Suprapubic skin (tissue), 4 donors: ENCODE measurements around the gene SEMA6C. TPM values are rescaled to one million over a fixed set of nuclear protein-coding genes. Genes with fewer than 3 reads are reported as not detected.

Experiments used
- DNase-seq, 2 donors: peaks; one replicate each; pipeline ENCODE4 v3.0.0-alpha.2; 2019; ENCODE audit warnings: low spot score in 2 of 2
- H3K27ac ChIP-seq: fragments of 200-600 bp; sonication (generic); one replicate; pipeline ENCODE4 v1.5.1; 2019
- H3K27me3 ChIP-seq: fragments of 200-600 bp; sonication (generic); one replicate; pipeline ENCODE4 v1.5.1; 2019
- H3K36me3 ChIP-seq: fragments of 200-600 bp; sonication (generic); one replicate; pipeline ENCODE4 v1.5.1; 2019
- H3K4me1 ChIP-seq: fragments of 200-600 bp; sonication (generic); one replicate; pipeline ENCODE4 v1.5.1; 2019
- H3K4me3 ChIP-seq: fragments of 200-600 bp; sonication (generic); one replicate; pipeline ENCODE4 v1.5.1; 2019; ENCODE audit warnings: mild to moderate bottlenecking
- H3K9me3 ChIP-seq: fragments of 200-600 bp; sonication (generic); one replicate; pipeline ENCODE4 v1.5.1; 2019
- CTCF ChIP-seq, 2 donors: fragments of 200-600 bp in 1 of 2; fragments of 450-650 bp in 1 of 2; sonication (generic) in 1 of 2; IDR thresholded peaks; one replicate each; pipeline ENCODE4 v1.5.1; 2016 to 2019; ENCODE audit warnings: antibody characterized with exemption in 2 of 2, mild to moderate bottlenecking in 1 of 2, moderate library complexity in 1 of 2
- EP300 ChIP-seq: sonication (generic); formaldehyde crosslinking; IDR thresholded peaks from one replicate; pipeline ENCODE4 v1.6.1; 2017; ENCODE audit warnings: antibody characterized with exemption
- POLR2A ChIP-seq, 2 donors: fragments of 450-650 bp; IDR thresholded peaks; one replicate each; pipeline ENCODE4 v1.6.1; 2017; ENCODE audit warnings: antibody characterized with exemption in 2 of 2, mild to moderate bottlenecking in 2 of 2, moderate library complexity in 2 of 2
- POLR2AphosphoS5 ChIP-seq, 3 donors: sonication (generic); formaldehyde crosslinking; IDR thresholded peaks; one replicate each; pipeline ENCODE4 v1.6.1; 2017; ENCODE audit warnings: antibody characterized with exemption in 3 of 3
- WGBS: methylation state at CpG from one replicate; pipeline ENCODE4 v1.1.5; 2018; 5-methylcytosine and 5-hydroxymethylcytosine counted together
- total RNA-seq, 4 donors: library from RNA; depleted of rRNA; stranded (reverse); fragments of >200 nt; gene quantifications; one replicate each; pipeline ENCODE4 v1.1.0, GENCODE V29; 2016

The SEMA6C gene
- total RNA-seq, 4 donors from 2014 or later: 5.5 to 19.0 (median 14.9) TPM

GRCh38 chr1:151146072-151146411, 389 bp downstream of the SEMA6C start:
- no peak for DNase-seq
- Histone ChIP-seq H3K27me3 (no peaks in the 10 kb centered on the region), H3K36me3 (peaks cover 5% of the 10 kb centered on the region), H3K27ac (peak overlapping the region; percentile 79), H3K9me3 (no peaks in the 10 kb centered on the region), H3K4me3 (peak overlapping the region; percentile 91), H3K4me1 (peaks cover 27% of the 10 kb centered on the region)
- under 1% methylated on average over 22 of the region's 26 CpGs for WGBS
- no peak for TF ChIP-seq POLR2AphosphoS5 (IDR thresholded peaks at IDR 0.05)
- no peak for TF ChIP-seq EP300
- no peak for TF ChIP-seq CTCF (IDR thresholded peaks at IDR 0.05)
- no peak for TF ChIP-seq POLR2A (IDR thresholded peaks at IDR 0.05)

- Histone ChIP-seq H3K4me3 (peak overlapping the region; percentile 91), H3K9me3 (no peaks in the 10 kb centered on the region), H3K4me1 (peaks cover 27% of the 10 kb centered on the region), H3K27me3 (no peaks in the 10 kb centered on the region), H3K27ac (peak overlapping the region; percentile 9), H3K36me3 (peaks cover 5% of the 10 kb centered on the region)
- 9% methylated on average over 39 of the region's 43 CpGs for WGBS
- no peak for DNase-seq
- TF ChIP-seq CTCF (IDR thresholded peaks at IDR 0.05) (no peak), POLR2AphosphoS5 (IDR thresholded peaks at IDR 0.05) (no peak), EP300 (no peak), POLR2A (IDR thresholded peaks at IDR 0.05) (no peak)
Measured at GRCh38 chr1:151145304-151146071, 943 bp downstream of the SEMA6C start.

- no peak for DNase-seq
- peaks cover 27% of the 10 kb centered on the region for H3K4me1 ChIP-seq
- H3K4me3 ChIP-seq: peak overlapping the region; percentile 91
- H3K36me3 ChIP-seq: peaks cover 6% of the 10 kb centered on the region
- WGBS: 53% methylated on average over 7 of the region's 7 CpGs
- no peak for TF ChIP-seq POLR2AphosphoS5 (IDR thresholded peaks at IDR 0.05)
- TF ChIP-seq POLR2A (IDR thresholded peaks at IDR 0.05): no peak
- no peak for TF ChIP-seq CTCF (IDR thresholded peaks at IDR 0.05)
- no peak for TF ChIP-seq EP300
- H3K27me3 ChIP-seq: no peaks in the 10 kb centered on the region
- no peaks in the 10 kb centered on the region for H3K9me3 ChIP-seq
- peak overlapping the region; percentile 9 for H3K27ac ChIP-seq
Measured at GRCh38 chr1:151144474-151145303, 1.7 kb downstream of the SEMA6C start.

- 82% methylated on average over 4 of the region's 5 CpGs for WGBS
- H3K27me3 ChIP-seq: no peaks in the 10 kb centered on the region
- no peak overlapping the region for H3K27ac ChIP-seq
- H3K4me1 ChIP-seq: peaks cover 27% of the 10 kb centered on the region
- H3K4me3 ChIP-seq: no peak overlapping the region
- H3K36me3 ChIP-seq: peaks cover 9% of the 10 kb centered on the region
- H3K9me3 ChIP-seq: no peaks in the 10 kb centered on the region
- no peak for DNase-seq
- TF ChIP-seq POLR2AphosphoS5 (IDR thresholded peaks at IDR 0.05) (no peak), EP300 (no peak), CTCF (IDR thresholded peaks at IDR 0.05) (no peak), POLR2A (IDR thresholded peaks at IDR 0.05) (no peak)
Measured at GRCh38 chr1:151143986-151144385, 2.4 kb downstream of the SEMA6C start.

GRCh38 chr1:151143057-151143435, 3.4 kb downstream of the SEMA6C start:
- no peak for TF ChIP-seq POLR2AphosphoS5 (IDR thresholded peaks at IDR 0.05)
- no peak for TF ChIP-seq EP300
- TF ChIP-seq CTCF (IDR thresholded peaks at IDR 0.05): no peak
- no peak for TF ChIP-seq POLR2A (IDR thresholded peaks at IDR 0.05)
- no peak overlapping the region for H3K4me3 ChIP-seq
- H3K4me1 ChIP-seq: peaks cover 27% of the 10 kb centered on the region
- WGBS: 78% methylated on average over 7 of the region's 7 CpGs
- H3K9me3 ChIP-seq: no peaks in the 10 kb centered on the region
- DNase-seq: no peak
- no peak overlapping the region for H3K27ac ChIP-seq
- H3K36me3 ChIP-seq: peaks cover 16% of the 10 kb centered on the region
- H3K27me3 ChIP-seq: no peaks in the 10 kb centered on the region
